NCI-H1436 (cell line): Measurements from ENCODE around the gene TMEM208.

Source experiments
- DNase-seq: peaks from one replicate; lab custom pipeline; 2025; lab: John Stamatoyannopoulos, UW

TMEM208 gene

DNA sequence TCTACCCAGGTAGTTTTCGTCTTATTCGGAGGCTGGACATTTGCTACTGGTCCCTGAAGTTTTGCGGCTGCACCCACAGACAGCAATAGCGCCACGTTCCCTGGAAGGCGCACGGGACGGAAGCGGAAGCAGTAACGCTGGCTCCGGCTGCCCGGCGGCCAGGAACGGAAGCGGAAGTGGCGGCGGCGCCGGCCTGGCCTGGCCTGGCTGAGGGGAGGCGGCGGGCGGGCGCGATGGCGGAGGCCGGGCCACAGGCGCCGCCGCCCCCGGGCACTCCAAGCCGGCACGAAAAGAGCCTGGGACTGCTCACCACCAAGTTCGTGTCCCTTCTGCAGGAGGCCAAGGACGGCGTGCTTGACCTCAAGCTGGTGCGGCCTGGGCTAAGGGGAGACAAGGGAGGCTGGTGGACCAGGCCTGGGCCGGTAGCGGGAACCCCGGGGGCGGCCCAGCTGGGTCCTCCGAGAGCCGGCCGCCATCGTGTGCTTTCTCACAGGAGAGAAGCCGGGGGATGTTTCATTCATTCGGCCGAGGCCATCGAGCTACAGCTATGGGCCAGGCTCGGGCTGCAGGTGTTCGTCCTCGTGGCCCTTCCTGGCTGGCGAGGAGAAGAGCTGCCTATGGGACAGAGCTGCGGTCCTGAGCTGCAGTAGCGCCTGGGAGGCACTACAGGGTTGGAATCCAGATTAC is 34.8 kb upstream of the TMEM208 start, which contains the start of gene E2F4:
Gene E2F4, plus strand, starts transcription at position 161 of the 687 bp plus-strand sequence. Its CDS starts 73 bp downstream, at position 234.
- peak; percentile 85 for DNase-seq

DNA sequence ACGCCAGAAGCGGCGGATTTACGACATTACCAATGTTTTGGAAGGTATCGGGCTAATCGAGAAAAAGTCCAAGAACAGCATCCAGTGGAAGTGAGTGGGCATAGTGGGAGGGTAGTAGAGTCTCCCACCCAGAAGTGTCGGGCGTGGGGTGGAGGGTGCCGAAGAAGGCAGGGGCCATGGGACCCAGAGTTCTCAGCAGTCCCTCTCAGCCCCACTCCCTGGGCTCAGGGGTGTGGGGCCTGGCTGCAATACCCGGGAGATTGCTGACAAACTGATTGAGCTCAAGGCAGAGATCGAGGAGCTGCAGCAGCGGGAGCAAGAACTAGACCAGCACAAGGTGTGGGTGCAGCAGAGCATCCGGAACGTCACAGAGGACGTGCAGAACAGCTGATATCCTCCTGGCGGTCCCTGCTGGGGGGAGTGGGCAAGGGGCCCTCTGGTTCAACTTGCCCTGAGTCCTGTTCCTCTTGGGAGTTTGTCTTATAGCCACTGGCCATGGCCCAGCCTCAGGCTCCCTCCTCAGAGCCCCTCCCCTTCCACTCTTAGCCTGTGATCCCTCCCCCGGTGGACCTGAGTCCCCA is 34.1 kb upstream of the TMEM208 start:
- DNase-seq, result no peak

DNA sequence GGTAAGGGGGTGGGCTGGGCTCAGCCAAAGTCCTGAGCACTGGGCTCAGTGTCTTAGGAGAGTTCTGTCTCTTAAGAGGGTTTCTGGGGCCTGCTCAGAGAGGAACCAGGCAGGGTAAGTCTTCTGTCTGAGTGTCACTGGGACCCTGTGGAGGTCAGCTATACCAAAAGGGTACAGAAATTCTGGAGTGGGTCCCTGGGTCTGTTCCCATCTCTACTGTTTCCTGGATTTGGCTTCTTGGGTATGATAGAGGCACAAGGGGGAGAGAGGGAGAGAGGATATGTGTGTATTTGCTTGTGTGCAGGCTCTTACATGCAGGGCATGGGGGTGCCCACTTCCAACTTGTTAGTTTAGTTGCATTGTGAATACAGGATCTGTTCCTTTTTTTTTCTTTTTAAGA is 33.4 kb upstream of the TMEM208 start:
- no peak for DNase-seq

DNA sequence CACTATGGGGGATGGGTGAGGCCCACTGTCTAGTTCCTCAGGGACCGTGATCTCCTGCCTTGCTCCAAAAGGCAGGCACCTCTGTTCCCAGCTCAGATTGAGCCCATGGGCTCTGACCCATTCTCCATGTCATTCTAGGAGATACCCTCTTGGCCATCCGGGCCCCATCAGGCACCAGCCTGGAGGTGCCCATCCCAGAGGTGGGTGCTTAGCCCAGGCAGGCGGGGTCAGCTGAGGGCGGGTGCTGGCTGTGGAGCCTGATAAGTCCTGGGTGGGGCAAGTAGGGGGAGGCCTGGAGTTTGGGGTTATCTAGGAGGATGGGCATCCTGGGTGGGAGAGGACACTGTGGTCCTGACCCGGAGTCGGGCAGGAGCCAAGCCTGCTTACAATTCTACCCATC is 32.7 kb upstream of the TMEM208 start:
- DNase-seq, result no peak

DNA sequence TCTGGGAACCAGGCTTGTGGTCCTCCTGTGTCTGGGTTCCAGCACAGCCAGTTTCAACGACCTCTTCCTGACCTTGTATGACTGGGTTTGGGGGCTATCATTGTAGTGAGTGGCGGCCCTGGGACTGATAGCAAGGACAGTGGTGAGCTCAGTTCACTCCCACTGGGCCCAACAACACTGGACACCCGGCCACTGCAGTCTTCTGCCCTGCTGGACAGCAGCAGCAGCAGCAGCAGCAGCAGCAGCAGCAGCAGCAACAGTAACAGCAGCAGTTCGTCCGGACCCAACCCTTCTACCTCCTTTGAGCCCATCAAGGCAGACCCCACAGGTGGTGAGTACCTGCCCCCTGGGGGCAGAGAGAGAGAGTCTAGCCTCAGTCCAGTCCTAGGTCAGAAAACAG is 31.3 kb upstream of the TMEM208 start:
- DNase-seq, result no peak

DNA sequence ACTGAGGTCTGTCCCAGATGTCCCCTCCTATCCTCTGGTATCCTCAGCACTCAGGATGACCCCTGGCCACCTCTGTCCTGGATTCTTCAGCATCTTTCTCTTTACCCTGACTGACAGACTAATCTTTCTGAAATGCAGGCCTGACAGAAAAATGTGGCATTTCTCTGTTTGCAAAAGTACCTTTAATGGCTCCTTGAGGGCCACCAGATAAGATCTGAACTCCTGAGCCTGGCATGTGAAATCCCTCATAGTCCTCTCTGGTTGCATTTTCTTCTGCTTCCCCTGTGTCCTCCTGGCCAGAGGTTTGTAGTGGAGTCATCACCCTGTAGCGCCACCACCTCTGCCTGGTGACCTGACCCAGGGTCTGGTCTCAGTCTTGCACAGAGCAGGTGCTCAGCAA is 30.0 kb upstream of the TMEM208 start:
- no peak for DNase-seq

DNA sequence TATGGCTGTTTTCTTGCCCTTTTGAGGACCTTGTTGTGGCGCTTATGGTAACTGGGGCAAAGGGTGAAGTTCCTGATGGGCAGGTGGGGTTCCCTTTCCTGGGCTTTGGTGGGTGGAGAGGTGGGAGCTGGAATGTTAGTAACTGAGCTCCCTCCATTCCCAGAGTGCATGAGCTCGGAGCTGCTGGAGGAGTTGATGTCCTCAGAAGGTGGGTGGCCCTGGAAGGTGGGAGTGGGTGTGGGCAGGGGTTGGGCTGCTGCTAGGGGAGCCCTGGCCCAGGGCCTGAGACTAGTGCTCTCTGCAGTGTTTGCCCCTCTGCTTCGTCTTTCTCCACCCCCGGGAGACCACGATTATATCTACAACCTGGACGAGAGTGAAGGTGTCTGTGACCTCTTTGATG is 29.2 kb upstream of the TMEM208 start:
- no peak for DNase-seq

DNA sequence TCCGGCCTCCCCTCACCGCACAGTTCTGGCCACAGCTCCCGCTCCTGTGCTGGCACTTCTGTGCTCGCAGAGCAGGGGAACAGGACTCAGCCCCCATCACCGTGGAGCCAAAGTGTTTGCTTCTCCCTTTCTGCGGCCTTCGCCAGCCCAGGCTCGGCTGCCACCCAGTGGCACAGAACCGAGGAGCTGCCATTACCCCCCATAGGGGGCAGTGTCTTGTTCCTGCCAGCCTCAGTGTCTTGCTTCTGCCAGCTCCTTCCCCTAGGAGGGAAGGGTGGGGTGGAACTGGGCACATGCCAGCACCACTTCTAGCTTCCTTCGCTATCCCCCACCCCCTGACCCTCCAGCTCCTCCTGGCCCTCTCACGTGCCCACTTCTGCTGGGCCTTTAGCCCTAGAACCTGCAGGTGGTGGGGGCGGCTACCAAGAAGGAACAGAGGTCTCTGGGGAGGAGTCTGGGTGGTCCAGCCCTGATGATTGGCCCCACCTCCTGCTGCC is 28.6 kb upstream of the TMEM208 start:
- peak; percentile 46 for DNase-seq

DNA sequence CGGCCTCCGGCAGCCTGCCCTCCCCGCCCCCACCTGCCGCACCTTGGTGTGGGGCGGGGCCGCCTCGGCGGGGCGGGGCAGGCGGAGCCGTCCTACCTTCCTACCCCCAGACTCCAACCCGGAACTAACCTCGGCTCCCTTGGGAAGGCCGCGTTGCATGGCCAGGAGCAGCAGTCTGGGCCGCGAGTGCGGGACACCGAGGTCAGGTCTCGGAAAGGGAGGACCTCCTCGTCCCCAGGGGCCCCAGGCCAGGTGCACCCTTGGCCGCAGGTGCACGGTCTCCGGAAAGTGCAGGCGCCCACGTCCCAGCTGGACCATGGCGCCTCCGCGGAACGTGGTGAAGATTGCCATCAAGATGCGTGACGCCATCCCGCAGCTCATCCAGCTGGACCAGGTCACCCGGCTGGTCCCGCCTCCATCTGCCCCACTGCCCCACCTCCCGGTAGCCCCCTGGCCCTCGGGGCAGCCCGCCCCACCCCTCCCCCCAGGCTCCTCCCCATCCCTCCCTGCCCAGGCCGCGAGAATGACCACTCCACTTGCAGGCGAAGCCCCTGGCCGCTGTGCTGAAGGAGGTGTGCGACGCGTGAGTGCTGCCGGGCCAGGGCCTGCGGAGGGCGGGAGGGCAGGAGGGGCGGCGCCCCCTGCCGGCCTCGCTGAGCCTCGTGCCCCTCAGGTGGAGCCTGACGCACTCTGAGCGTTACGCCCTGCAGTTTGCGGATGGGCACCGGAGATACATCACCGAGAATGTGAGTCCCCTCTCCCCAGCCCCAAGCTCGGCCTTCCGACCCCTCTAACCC is 27.7 kb upstream of the TMEM208 start, which contains the start of gene ELMO3:
Gene ELMO3, plus strand, starts transcription at position 121 of the 797 bp plus-strand sequence. Its CDS starts 196 bp downstream, at position 317.
- peak; percentile 24 for DNase-seq

DNA sequence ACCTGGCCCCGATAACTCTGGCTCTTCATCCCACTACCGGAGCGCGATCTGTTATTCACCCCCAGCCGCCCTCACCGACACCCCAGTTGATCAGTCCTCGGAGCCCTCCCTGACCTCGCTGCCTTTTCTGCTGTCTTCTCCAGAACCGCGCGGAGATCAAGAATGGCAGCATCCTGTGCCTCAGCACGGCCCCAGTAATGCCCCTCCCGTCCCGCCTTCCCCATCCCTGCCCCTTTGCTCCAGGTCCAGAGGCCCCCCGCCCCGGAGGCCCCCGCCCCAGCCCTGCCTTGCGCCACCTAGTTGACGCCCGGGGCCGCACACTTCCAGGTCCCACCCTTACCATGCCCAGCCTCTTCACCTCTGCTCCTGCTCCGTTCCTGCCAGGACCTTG is 27.1 kb upstream of the TMEM208 start:
- DNase-seq, result no peak

DNA sequence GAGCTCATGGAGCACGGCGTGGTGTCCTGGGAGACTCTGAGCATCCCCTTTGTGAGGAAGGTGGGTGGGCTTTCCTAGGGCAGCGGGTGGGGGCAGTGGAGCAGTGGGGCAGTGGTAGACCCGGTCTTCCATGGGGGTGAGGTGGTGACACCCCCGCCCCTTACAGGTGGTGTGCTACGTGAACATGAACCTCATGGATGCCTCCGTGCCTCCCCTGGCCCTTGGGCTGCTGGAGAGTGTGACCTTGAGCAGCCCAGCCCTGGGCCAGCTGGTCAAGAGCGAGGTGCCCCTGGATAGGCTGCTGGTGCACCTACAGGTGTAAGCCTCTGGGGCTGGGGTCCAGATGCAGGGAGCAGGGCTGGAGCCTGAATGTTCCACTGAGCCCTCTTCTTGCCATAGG is 26.4 kb upstream of the TMEM208 start:
- DNase-seq, result no peak

DNA sequence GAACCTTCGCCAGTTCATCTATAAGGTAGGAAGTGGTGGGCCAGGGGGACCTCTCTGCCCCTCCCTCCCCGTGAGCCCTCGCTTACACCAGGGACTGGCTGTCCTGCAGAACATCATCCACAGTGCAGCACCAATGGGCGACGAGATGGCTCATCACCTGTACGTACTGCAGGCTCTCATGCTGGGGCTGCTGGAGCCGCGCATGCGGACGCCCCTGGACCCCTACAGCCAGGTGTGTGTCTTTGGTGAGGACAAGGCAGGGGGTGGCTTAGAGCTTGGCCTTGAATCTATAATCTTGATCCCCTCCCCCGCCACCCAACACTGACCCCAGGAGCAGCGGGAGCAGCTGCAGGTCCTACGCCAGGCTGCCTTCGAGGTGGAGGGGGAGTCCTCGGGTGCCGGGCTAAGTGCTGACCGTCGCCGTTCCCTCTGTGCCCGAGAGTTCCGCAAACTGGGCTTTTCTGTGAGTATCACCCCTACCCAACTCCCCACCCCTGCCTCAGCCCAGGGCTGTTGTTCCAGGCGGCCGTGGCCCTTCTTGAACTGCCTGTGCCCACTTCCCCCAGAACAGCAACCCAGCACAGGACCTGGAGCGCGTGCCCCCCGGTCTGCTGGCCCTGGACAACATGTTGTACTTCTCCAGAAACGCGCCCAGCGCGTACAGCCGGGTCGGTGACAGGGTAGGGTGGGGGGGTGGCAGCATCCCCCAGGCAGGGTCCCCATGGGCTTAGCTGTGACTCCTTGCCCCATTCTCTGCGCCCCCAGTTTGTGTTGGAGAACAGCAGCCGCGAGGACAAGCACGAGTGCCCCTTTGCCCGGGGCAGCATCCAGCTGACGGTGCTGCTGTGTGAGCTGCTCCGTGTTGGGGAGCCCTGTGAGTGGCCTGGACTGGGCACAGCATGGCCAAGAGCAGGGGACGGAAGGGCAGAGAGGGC is 25.3 kb upstream of the TMEM208 start:
- no peak for DNase-seq

DNA sequence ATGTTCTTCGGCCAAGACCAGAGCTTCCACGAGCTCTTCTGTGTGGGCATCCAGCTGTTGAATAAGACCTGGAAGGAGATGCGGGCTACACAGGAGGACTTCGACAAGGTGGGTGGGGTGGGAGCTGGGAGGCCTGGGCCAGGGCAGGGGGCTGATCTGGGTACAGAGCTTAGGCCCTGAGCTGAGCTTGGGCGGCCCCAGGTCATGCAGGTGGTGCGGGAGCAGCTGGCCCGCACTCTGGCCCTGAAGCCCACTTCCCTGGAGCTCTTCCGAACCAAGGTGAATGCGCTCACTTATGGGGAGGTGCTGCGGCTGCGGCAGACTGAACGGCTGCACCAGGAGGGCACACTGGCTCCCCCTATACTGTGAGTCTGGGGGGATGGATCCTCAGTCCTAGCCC is 24.5 kb upstream of the TMEM208 start:
- no peak for DNase-seq

DNA sequence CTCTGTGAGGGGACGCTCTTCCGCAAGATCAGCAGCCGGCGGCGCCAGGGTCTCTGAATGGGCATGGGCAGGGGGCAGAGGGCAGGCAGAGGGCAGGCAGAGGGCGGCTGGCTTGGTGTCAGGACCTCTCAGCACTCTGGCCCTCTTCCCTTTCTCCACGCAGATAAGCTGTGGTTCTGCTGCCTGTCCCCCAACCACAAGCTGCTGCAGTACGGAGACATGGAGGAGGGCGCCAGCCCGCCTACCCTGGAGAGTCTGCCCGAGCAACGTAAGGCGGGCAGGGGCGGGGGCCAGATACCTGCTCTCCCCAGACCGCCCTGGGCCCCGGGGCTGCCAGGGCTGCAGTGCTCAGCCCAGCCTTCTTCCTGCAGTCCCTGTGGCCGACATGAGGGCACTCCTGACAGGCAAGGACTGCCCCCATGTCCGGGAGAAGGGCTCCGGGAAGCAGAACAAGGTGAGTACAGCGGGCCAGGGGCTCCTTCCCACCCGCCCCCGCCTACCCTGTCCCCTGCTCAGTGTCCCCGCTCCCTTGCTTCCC is 23.9 kb upstream of the TMEM208 start:
- no peak for DNase-seq

DNA sequence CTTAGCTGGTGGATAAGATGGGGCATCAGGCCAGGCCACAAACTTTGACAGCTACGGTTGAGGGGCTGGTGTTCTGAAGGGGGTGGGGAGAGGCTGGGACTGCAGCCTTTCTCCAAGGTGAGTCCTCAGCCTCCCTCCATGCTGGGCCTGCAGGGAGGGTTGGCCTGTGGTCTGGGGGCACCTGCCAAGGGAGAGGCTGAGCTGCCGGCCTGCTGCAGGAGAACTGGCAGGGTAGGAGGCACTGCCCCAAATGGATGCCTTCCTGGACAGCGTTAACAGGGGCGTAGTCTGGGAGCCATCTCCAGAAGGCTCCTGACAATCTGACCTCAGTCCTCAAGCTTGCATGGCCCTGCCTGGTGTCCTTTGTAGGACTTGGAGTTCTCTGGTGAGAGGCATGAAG is 22.9 kb upstream of the TMEM208 start:
- DNase-seq, result no peak

DNA sequence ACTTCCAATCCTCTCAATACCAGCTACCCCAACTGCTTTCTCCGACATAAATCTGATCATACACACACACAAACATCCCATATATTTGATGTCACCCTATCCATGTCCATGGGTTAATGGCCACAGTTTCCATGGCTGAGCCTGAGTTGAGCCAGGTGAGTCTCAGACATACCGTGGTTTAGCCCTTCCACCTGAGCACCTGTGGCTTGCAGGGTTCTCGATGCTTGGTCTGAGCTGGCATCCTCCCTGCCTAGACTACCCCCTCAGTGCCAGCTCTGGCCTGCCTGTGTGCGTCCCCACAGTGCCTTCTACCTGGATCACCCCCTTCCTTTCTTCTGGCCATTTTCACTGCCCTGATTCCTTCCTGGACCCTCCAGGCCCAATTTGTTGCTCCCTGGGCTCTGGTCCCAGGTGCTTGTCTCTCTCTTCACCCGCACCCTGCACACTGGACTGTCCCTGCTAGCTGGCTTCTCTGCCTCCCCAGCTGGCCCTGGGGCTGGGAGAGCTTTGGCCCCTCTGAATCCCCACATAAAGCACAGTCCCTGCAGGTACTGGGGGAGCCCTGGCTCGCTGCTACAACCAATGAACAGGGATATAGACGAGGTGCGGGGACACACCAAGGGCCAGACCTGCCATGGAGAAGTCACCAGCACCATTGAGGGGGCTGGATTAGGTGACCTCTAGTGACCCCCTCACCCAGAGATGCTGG is 20.6 kb upstream of the TMEM208 start:
- DNase-seq, result no peak

DNA sequence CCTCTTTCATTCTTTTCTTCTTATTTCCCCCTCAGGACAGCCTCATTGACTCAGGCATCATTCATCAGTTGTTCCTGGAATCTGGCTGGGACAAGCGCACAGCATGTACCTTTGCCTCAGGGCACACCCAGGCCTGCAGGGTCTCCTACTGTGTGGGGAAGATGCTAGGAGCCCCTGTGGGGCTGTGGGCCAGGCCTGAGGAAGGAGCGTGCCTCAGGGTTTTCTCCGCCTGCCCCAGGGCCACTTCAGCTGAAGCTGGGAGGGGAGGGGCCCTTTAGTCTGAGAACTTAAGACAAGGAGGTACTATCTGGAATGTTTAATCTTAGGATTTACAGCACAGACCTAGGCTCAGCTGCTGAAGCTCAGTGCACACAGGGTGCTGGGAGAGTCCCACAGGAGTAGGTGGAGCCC is 20.1 kb upstream of the TMEM208 start:
- DNase-seq, result no peak

DNA sequence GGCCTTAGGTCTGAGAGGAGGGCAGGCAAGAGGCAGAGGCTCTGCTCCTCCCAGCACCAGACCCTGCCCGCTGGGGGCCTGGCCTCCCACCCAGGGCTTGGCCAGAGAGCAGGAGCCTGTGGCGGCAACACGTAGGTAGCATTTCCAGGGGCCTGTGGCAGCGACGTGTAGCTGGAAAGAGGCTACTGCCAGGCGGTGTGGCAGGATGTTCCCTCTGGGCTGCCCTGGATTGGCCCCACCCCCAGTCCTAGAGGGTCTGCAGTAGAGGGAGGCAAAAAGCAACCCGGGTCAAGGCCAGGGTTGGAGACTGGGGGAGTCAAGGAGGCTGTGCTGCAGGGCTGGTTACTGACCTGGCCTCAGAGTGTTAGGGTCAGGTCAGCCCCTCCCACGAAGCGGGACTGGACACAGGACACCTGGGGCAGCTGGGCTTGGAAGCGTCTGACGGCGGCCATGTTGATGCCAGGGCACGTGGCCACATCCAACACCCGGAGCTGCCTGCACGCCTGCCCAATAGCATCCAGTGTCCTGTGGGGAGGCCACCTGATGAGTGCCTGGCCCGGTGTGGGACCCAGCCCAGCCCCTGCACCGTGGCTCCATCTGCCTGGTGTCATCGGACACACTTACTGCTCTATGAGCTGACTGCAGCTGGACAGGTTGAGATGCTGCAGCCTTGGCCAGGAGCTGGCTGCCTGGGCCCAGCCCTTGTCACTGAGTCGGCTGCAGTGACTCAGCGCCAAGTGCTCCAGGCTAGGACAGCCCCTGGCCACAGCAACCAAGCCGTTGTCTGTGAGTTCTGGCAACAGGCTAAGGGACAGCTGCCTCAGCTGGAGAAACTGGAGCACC is 19.5 kb upstream of the TMEM208 start:
- DNase-seq, result no peak

DNA sequence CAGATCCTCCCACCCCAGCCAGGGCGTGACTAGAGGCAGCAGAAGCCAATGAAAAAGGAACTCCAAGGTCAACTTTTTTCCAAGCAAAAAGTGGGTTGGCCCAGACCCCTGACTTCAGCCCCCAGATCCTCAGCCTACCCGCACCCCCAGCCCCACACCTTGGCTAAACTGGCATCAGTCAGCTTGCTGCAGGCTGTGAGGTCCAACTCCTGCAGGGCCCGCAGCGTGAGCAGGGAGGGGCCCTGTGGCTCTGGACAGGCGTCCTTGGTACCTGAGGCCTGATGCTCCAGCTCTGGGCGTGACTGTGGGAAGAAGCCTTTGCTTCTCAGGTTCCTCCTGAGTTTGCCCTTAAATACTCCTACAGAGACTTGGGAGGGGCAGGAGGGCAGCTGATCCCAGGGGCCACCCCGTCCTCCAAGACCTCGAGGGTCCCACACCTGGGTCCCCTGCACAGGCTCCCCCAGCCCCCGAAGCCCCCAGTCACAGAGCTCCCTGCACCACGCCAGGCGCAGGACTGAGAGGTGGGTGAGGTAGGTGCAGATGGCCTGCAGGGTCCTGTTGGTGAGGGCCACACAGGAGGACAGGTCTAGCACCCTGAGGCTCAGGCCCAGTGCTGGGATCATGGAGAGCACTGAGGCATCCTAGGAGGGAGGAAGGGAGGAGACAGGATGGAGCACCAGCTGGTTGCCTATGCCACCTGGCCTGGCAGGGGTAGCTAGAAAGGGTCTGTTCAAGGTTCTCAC is 18.6 kb upstream of the TMEM208 start:
- DNase-seq, result no peak
